Esophagus squamous epithelium (tissue), 4 donors: Measurements from ENCODE around the gene PLS3.

ENCODE experiments used
- POLR2A ChIP-seq, 4 donors: fragments of 450-650 bp; IDR thresholded peaks; one replicate each; pipeline ENCODE4 v1.6.1; 2017; ENCODE audit warnings: antibody characterized with exemption in 4 of 4, mild to moderate bottlenecking in 4 of 4, moderate library complexity in 3 of 4
- TF ChIP-seq, protein P1 (sequence below), 6 experiments: fragments of 450-650 bp in 4 of 6; fragments of 200-600 bp in 2 of 6; sonication (generic) in 2 of 6; IDR thresholded peaks; one replicate each; pipeline ENCODE4 v1.5.1; 2016 to 2019; ENCODE audit warnings: antibody characterized with exemption in 6 of 6, mild to moderate bottlenecking in 4 of 6, moderate library complexity in 4 of 6

DNA sequence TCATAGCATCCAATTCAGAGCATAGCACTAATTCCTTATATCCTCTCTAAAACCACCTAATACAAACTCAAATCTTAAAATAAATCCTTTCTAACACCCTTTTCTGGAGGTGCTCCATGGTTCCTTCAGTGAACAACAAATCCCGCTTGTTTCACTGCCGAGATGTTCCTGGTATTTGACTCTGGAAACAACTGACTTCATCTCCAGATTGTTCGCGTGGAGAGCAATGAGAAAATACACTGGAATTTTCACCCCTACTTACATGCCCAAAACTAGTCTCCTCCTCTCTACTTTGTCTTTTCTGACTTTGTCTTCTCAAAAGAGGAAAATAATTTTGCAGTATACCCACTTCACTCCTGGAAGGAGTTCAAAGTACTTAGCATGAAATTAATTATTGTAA is 129.0 kb downstream of the PLS3 start:
- TF ChIP-seq, protein P1, sequence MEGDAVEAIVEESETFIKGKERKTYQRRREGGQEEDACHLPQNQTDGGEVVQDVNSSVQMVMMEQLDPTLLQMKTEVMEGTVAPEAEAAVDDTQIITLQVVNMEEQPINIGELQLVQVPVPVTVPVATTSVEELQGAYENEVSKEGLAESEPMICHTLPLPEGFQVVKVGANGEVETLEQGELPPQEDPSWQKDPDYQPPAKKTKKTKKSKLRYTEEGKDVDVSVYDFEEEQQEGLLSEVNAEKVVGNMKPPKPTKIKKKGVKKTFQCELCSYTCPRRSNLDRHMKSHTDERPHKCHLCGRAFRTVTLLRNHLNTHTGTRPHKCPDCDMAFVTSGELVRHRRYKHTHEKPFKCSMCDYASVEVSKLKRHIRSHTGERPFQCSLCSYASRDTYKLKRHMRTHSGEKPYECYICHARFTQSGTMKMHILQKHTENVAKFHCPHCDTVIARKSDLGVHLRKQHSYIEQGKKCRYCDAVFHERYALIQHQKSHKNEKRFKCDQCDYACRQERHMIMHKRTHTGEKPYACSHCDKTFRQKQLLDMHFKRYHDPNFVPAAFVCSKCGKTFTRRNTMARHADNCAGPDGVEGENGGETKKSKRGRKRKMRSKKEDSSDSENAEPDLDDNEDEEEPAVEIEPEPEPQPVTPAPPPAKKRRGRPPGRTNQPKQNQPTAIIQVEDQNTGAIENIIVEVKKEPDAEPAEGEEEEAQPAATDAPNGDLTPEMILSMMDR (IDR thresholded peaks at IDR 0.05) = no peak
- TF ChIP-seq POLR2A (IDR thresholded peaks at IDR 0.05) = no peak
